ENCODE results near the gene BLZF1.
"Not testable (repeated sequence)": the region's sequence is repeated elsewhere in the genome, so short reads cannot be mapped to it uniquely, and the experiment has no call there.

Gene BLZF1

GRCh38 chr1:169360415-169360814 lies 7.6 kb upstream of the BLZF1 start:
- no peak for DNase-seq (ENCODE audit: low read depth, low spot score)

- no peak for DNase-seq (ENCODE audit: low read depth, low spot score)
These were observed 6.7 kb upstream of the BLZF1 start for GRCh38 chr1:169361281-169361680.

GRCh38 chr1:169363046-169363730 lies 4.8 kb upstream of the BLZF1 start:
- DNase-seq (ENCODE audit: low read depth, low spot score): no peak

DNA sequence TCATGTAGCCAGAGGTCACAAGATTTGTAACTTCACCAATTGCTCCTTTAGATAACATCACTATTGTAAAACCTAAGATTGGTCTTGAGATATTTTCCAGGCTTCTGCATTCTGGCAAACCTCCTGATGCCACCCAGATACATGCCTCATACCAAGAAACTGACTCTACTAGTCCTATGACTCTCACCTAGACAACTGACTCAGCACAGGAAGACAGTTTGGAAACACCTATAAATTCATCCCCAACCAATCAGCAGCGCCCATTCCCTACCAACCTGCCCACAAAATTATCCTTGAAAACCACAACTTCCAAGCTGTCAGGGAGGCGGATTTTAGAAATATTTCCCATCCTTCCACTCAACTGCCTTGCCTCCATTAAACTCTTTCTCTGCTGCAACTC lies 3.0 kb upstream of the BLZF1 start:
- no peak for DNase-seq (ENCODE audit: low read depth, low spot score)

GRCh38 chr1:169367096-169367685 lies 804 bp upstream of the BLZF1 start:
- no peak for DNase-seq (ENCODE audit: low read depth, low spot score)

GRCh38 chr1:169368406-169368769 lies 393 bp downstream of the BLZF1 start:
- DNase-seq (ENCODE audit: low read depth, low spot score): no peak

DNA sequence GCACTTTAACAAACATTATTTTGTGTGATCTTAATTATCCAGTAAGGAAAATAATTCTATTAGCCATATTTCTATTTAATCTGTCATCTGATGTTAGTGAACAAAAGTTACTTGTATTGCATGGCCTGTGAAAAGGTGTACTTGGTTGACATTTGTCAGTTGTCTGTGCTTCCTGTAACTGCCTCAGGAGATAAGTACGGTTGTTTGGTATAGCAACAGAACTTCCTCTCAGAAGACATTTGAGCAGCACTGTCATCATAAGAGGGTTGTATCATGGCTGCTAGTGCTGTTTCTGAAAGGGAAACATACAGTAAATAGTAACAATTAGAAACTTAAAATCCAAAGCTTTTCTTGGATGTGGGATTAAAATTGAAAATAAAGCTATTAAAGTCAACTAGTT lies 3.4 kb downstream of the BLZF1 start:
- no peak for DNase-seq (ENCODE audit: low read depth, low spot score)

DNA sequence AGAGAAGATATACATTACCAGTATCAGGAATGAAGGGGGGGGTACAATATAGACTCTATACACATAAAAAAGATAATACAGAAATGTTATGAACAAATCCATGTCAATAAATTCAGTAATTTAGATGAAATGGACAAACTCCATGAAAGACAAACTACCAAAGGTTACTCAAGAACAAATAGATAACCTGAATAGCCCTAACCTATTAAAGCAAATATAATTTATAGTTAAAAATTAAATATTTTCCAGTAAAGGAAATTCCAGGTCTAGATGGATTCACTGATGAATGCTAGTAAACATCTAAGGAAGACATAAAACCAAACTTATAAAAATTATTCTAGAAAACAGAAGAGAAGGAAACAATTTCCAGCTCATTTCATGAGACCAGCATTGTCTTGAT lies 13.2 kb downstream of the BLZF1 start:
- no peak for DNase-seq (ENCODE audit: low read depth, low spot score)

DNA sequence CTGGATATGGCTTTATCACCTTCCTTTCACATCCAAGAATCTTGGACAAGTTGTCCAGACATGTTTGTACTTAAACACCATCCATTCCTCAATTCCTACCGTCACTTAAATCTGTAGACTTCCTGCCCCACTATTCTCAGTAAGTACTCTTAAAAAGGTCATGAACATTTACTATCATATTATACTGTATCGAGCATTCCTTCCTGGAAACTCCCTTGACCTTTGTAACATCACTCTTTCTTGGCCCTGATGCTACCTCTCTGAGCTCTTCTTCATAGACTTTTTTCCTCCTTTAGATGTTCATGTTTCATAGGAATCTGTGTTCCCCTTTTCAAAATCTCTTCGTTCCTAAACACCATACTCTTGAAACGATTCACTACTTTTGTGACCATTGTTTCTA lies 15.5 kb downstream of the BLZF1 start:
- DNase-seq (ENCODE audit: low read depth, low spot score): no peak

DNA sequence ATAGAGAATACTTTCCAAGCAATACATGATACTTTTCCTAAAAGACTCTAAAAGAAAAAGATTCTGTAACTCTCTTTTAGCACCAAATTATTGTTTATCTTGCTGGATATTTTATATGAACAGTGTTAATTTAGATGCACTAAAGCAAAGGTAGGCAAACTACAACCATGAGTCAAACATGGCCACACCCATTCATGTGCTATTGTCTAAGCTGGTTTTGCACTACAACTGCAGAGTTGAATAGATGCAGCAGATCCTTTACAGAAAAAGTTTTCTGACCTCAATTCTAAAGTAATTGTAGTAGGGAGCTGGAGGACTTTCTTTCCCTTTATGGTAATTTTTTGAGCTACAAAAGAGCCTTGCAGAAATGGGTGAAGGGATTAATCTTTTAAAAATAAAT lies 19.4 kb downstream of the BLZF1 start:
- no peak for DNase-seq (ENCODE audit: low read depth, low spot score)

GRCh38 chr1:169390303-169390702 lies 22.3 kb downstream of the BLZF1 start:
- DNase-seq (ENCODE audit: low read depth, low spot score): no peak

- DNase-seq (ENCODE audit: low read depth, low spot score): no peak
These were observed 24.4 kb downstream of the BLZF1 start for GRCh38 chr1:169392406-169392805.

GRCh38 chr1:169395955-169396354 lies 28.0 kb downstream of the BLZF1 start:
- no peak for DNase-seq (ENCODE audit: low read depth, low spot score)

DNA sequence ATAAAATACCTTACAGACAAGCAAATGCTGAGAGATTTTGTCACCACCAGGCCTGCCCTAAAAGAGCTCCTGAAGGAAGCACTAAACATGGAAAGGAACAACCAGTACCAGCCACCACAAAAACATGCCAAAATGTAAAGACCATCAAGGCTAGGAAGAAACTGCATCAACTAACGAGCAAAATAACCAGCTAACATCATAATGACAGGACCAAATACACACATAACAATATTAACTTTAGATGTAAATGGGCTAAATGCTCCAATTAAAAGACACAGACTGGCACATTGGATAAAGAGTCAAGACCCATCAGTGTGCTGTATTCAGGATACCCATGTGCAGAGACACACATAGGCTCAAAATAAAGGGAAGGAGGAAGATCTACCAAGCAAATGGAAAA lies 34.6 kb downstream of the BLZF1 start:
- DNase-seq (ENCODE audit: low read depth, low spot score): not testable (repeated sequence)

- not testable (repeated sequence) for DNase-seq (ENCODE audit: low read depth, low spot score)
These were observed 40.3 kb downstream of the BLZF1 start for GRCh38 chr1:169408340-169408739.

DNA sequence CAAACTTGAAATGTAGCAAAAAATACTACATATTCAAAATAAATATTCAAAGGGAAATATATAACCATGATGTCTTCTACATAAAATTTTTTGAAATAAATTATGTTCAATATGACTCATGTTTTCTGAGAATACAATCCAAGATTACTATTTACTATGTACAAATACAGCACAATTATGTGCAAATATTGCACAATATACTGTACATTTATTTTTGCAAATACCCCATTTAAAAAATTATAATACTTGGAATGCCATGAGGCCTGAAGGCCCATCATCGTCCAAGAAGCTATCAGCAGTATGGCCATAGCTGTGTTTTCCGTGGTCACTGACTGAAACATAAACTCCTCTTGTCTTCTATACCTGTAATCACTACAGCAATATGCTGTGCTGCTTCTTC lies 47.0 kb downstream of the BLZF1 start:
- no peak for DNase-seq (ENCODE audit: low read depth, low spot score)

DNA sequence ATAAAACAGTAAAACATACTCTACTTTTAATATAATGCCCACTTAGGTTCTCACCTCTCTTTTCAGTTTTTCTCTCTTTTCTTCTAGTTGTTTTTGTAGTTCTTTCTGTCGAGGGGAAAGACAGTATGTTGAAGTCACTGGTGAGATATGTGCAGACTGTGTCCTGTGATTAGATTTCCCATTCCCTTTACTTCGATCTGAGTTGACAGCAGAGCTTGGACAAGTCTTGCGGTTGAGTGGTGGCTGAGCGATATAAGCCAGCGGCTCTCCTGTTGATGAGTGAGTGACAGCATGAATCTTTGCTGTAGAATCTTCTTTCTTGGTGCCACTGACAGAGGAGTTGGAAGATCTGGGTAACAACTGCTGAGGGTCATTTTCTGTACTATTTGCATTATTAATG lies 53.3 kb downstream of the BLZF1 start:
- no peak for DNase-seq (ENCODE audit: low read depth, low spot score)

DNA sequence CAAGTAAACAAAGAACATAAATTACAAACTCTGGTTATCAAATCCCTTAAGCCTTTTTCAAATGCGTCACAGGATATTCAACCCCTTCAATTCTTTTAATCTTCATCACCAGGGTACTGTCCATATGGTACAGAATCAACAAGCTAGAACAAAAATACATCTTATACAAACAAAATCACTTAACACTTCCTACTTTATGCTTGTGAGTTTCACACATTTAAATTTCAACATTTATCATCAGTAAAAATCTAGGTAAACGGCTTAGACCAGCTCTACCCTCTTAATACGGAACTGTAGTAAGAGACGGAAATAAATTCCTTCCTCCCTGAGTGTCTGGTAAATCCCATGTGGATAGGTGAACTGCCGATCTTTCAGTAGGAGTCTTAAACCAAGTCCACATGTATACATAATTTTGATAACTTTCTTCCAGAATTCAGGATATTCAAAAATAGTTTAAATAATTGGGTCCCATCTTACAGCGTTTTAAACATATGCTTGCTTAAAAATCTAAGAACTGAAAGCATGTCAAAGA lies 58.2 kb downstream of the BLZF1 start:
- DNase-seq (ENCODE audit: low read depth, low spot score): no peak

DNA sequence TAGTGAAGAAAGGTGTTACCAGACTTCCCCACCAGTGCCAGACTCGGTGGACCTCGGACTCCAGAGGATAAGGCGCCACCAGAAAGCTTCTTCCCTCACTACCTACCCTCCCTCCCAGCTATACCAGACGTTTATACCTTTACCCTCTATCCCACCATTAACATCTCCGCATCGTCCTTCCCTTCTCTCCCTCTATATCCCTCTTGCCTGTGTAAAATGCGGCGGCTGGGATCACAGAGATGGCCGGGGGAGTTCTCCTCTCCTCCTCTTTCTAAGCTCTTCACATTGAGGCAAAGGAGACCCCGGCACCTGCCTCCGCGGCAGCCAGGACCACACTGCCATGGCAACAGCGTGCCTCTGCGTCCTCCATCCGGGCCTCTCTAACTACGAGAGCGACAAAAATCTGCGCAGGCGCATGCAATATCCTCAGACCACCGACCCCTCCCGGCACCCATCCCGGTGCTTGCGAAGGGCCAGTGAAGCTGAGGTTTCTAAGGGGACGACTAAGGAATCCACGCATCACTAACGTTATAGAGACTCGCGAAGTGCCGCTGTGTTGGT lies 59.2 kb downstream of the BLZF1 start, which contains the start of gene CCDC181:
CCDC181 (minus strand) TSS at position 394 of the 561 bp plus-strand sequence. CDS start 2,547 bp downstream, outside the sequence.
- peak; percentile 82 for DNase-seq (ENCODE audit: low read depth, low spot score)

All from iPS DF 19.7 (cell line).